Superior temporal gyrus (tissue), 1 donor: ENCODE results near the gene FXYD4.
"Not testable (repeated sequence)": the region's sequence is repeated elsewhere in the genome, so short reads cannot be mapped to it uniquely, and the experiment has no call there.

Experiments
- DNase-seq: peaks from one replicate; pipeline ENCODE4 v3.0.0-alpha.2; 2016; ENCODE audit errors: extremely low spot score

The FXYD4 gene

DNA sequence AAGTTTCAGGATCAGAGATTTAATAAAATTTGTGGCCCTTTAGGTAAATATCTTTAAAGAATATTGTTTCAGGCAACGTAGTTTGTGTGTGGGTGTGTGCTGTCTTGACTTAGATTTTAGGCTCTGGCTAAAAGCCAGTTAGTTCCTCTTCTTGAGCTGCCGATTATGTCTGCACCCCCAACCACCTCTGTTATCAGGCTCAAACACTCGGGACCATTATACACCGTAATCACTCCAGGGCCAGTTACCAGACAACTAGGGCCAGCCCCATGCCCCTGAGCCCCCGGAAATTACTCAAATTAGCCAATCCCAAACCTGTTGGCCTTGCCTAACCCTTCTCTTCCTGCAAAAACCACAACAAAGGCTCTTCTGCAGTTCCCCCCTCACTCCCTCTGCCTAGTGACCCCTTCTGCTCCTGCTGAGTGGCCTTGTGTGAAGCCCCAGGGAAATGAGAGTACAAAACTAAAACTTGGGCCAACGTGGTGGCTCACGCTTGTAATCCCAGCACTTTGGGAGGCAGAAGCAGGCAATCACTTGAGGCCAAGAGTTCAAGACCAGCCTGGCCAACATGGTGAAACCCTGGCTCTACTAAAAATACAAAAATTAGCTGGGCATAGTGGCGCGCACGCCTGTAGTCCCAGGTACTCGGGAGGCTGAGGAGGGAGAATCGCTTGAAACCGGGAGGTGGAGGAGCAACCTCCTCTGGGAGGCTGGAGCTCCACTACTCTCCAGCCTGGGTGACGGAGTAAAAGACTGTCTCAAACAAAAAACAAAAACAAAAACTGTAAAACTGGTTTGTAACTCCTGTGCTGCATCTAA is 46.7 kb downstream of the FXYD4 start:
- DNase-seq = no peak

DNA sequence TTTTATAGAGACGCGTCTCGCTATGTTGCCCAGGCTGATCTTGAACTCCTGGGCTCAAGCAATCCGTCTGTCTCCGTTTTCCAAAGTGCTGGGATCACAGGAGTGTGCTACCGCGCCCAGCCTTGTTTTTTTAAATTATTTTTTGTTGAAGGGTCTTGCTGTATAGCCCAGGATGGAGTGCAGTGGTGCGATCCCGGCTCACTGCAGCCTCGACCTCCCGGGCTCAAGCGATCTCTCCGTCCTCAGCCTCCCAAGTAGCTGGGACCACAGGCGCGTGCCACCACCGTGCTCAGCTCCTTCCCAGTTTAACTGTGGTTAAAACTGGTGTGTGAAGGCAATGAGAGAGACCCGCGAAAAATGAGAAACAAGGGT is 48.5 kb downstream of the FXYD4 start:
- DNase-seq = no peak

DNA sequence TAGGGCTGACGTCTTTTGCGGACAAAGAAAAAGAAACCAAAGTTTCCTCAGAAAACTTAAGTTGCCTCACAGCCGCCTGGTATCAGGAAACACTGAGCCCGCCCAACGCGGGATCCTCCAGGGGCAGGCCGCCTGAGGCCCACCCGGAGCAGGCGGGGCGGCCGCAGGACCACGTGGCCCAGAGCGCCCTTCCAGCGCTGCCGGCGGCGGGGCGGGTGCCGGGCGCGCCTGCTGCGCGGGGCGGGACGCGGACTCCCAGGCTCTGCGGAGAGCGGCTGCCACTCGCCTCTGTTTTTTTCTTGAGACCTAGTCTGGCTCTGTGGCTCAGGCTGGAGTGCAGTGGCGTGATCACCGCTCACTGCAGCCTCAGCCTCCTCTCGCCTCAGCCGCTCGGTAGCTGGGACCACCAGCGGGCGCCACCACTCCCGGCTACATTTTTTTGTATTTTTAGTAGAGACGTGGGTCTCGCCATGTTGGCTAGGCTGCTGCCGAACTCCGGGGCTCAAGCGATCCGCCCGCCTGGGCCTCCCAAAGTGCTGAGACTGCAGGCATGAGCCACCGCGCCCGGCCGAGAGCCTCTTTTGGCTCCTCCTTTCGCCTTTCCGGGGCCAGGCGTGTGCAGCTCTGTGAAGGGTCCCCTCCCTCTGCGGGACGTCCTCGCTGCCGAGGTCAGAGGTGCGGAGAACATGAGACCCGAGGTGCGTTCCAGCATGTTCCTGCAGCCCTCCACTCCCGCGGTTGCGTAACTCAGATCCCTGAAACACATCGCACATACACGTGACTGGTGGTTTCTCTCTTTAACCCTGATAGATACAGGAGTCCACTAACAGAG is 49.1 kb downstream of the FXYD4 start:
- DNase-seq = peak; percentile 82

DNA sequence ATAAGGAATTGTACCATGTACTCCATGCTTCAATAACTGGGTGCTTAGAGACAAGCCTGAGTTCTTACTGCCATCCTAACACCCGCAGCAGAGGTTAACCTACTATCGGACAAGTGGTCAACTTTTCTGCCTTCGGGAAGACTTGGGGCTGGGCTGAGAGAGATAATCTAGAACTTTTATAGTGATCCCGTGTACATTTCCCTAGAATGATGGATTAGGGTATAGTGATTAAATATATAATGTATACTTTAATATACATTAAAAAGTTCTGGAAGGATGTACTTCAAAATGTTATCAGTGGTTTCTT is 49.7 kb downstream of the FXYD4 start:
- no peak for DNase-seq

DNA sequence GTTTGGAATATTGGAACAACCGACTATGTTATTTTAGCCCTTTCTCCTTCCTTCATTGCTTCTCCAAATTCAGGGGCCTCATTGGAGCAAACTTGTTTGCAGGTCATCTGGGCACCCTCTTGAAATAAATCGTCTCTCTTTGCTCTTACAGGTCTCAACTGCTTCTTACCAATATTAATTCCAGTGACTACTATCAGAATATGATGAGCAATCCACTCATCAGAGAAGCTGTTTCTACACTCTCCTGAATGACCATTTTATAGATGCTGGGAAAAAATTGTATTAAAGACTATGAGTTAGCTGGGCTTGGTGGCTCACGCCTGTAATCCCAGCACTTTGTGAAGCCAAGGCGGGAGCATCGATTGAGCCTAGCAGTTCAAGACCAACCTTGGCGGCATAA is 50.1 kb downstream of the FXYD4 start:
- DNase-seq = no peak

DNA sequence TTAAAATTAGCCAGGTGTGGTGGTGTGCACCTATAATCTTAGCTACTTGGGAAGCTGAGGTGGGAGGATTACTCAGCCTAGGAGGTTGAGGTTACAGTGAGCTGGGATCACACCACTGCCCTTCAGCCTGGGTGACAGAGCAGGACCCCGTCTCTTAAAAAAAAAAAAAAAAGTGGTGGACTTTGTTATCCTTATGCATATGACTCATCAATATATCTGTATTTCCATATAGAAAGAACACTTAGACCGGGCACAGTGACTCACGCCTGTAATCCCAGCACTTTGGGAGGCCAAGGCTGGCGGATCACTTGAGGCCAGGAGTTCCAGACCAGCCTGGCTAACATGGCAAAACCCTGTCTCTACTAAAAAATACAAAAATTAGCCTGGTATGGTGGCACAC is 50.5 kb downstream of the FXYD4 start:
- DNase-seq = not testable (repeated sequence)

DNA sequence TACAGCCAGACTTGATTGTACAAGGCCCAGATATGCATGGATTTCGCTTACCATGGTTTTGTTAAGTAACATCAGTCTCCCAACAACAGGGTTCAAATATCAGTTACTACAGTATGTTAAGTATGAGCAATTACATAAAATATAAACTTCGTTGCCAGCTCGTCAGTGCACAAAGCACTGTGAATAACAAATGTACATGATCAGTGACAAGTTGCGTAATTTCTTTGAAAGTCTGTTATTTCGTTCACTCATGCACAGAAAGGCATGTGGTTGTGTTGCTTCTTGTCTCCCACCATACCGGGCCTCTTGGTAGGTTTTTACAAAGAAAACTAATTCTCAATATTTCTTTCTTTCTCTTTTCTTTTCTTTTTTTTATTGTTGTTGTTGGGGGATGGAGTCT is 53.0 kb downstream of the FXYD4 start:
- no peak for DNase-seq
